ENCODE data around the gene HOXA4.

HOXA4 gene

GRCh38 chr7:27091941-27092818 lies 38.4 kb downstream of the HOXA4 start:
- Histone ChIP-seq H3K27ac (ENCODE audit: low read depth, low read length) (no peak overlapping the region), H4K20me1 (ENCODE audit: control insufficient read depth, insufficient read depth, low read depth, low read length) (no peaks in the 10 kb centered on the region), H3F3A (ENCODE audit: control insufficient read depth, insufficient read depth) (no peaks in the 10 kb centered on the region), H3K9me2 (replicated peaks; ENCODE audit: control insufficient read depth, low read length) (no peaks in the 10 kb centered on the region), H3K4me3 (ENCODE audit: low read length) (no peak overlapping the region), H3K36me3 (ENCODE audit: control insufficient read depth, low read length) (no peaks in the 10 kb centered on the region), H3K79me2 (ENCODE audit: control insufficient read depth, low read length) (peaks cover 8% of the 10 kb centered on the region), H3K4me2 (ENCODE audit: low read length) (peak overlapping the region; percentile 10; the same call in 1 of the 2 replicates), H3K9me3 (ENCODE audit: control insufficient read depth, insufficient read depth, low read length) (no peaks in the 10 kb centered on the region), H3K27me3 (ENCODE audit: control insufficient read depth, low read length) (peaks cover 31% of the 10 kb centered on the region), H3K4me1 (ENCODE audit: control insufficient read depth, low read length) (peaks cover 31% of the 10 kb centered on the region)
- TF ChIP-seq EZH2phosphoT487 (IDR thresholded peaks at IDR 0.05; ENCODE audit: borderline replicate concordance, low read length): peak; percentile 15; the same call in 1 of the 2 replicates
- TF ChIP-seq CTCF (IDR thresholded peaks at IDR 0.05; ENCODE audit: low read depth, low read length, poor library complexity, severe bottlenecking): no peak

GRCh38 chr7:27091105-27091504 lies 39.5 kb downstream of the HOXA4 start:
- Histone ChIP-seq H3K27me3 (ENCODE audit: control insufficient read depth, low read length) (peaks cover 31% of the 10 kb centered on the region), H4K20me1 (ENCODE audit: control insufficient read depth, insufficient read depth, low read depth, low read length) (no peaks in the 10 kb centered on the region), H3K4me2 (ENCODE audit: low read length) (no peak overlapping the region), H3K9me3 (ENCODE audit: control insufficient read depth, insufficient read depth, low read length) (no peaks in the 10 kb centered on the region), H3F3A (ENCODE audit: control insufficient read depth, insufficient read depth) (no peaks in the 10 kb centered on the region), H3K9me2 (replicated peaks; ENCODE audit: control insufficient read depth, low read length) (no peaks in the 10 kb centered on the region), H3K4me3 (ENCODE audit: low read length) (no peak overlapping the region), H3K79me2 (ENCODE audit: control insufficient read depth, low read length) (no peaks in the 10 kb centered on the region), H3K4me1 (ENCODE audit: control insufficient read depth, low read length) (peaks cover 24% of the 10 kb centered on the region), H3K36me3 (ENCODE audit: control insufficient read depth, low read length) (no peaks in the 10 kb centered on the region), H3K27ac (ENCODE audit: low read depth, low read length) (no peak overlapping the region)
- no peak for TF ChIP-seq EZH2phosphoT487 (IDR thresholded peaks at IDR 0.05; ENCODE audit: borderline replicate concordance, low read length)
- no peak for TF ChIP-seq CTCF (IDR thresholded peaks at IDR 0.05; ENCODE audit: low read depth, low read length, poor library complexity, severe bottlenecking)

GRCh38 chr7:27088002-27088922 lies 42.3 kb downstream of the HOXA4 start:
- no peaks in the 10 kb centered on the region for H4K20me1 ChIP-seq (ENCODE audit: control insufficient read depth, insufficient read depth, low read depth, low read length)
- H3K27ac ChIP-seq (ENCODE audit: low read depth, low read length): no peak overlapping the region
- H3K9me2 ChIP-seq (replicated peaks; ENCODE audit: control insufficient read depth, low read length): no peaks in the 10 kb centered on the region
- H3K79me2 ChIP-seq (ENCODE audit: control insufficient read depth, low read length): no peaks in the 10 kb centered on the region
- H3K27me3 ChIP-seq (ENCODE audit: control insufficient read depth, low read length): peaks cover 28% of the 10 kb centered on the region
- peaks cover 14% of the 10 kb centered on the region for H3K4me1 ChIP-seq (ENCODE audit: control insufficient read depth, low read length)
- H3K36me3 ChIP-seq (ENCODE audit: control insufficient read depth, low read length): no peaks in the 10 kb centered on the region
- TF ChIP-seq CTCF (IDR thresholded peaks at IDR 0.05; ENCODE audit: low read depth, low read length, poor library complexity, severe bottlenecking): no peak
- no peak for TF ChIP-seq EZH2phosphoT487 (IDR thresholded peaks at IDR 0.05; ENCODE audit: borderline replicate concordance, low read length)
- H3K9me3 ChIP-seq (ENCODE audit: control insufficient read depth, insufficient read depth, low read length): no peaks in the 10 kb centered on the region
- H3K4me3 ChIP-seq (ENCODE audit: low read length): no peak overlapping the region
- H3K4me2 ChIP-seq (ENCODE audit: low read length): no peak overlapping the region
- no peaks in the 10 kb centered on the region for H3F3A ChIP-seq (ENCODE audit: control insufficient read depth, insufficient read depth)

All from DOHH2 (cell line).